H1 (cell line): ENCODE results near the gene DTNB. TPM values are rescaled to one million over a fixed set of nuclear protein-coding genes. Genes with fewer than 3 reads are reported as not detected.

ENCODE experiments used
- CHD1 ChIP-seq: IDR thresholded peaks from 2 replicates; pipeline ENCODE4 v1.6.1; 2012; ENCODE audit warnings: low read depth, low read length, improper control_type of control experiment
- CHD2 ChIP-seq: IDR thresholded peaks from 2 replicates; pipeline ENCODE4 v1.6.1; 2012; ENCODE audit warnings: low read length, improper control_type of control experiment
- KDM4A ChIP-seq: IDR thresholded peaks from one replicate; pipeline ENCODE4 v1.7.1; 2012; ENCODE audit warnings: low read depth, mild to moderate bottlenecking, moderate library complexity, low read length, inconsistent platforms; ENCODE audit not compliant: severe bottlenecking
- MAFK ChIP-seq: IDR thresholded peaks from 2 replicates; pipeline ENCODE4 v1.6.1; 2012; ENCODE audit warnings: low read depth, mild to moderate bottlenecking, improper control_type of control experiment, low read length
- NANOG ChIP-seq: IDR thresholded peaks from 2 replicates; pipeline ENCODE4 v1.6.1; 2011; ENCODE audit warnings: low read length, low read depth, mild to moderate bottlenecking, inconsistent platforms; ENCODE audit not compliant: insufficient read depth, poor library complexity, severe bottlenecking
- PHF8 ChIP-seq: fragments of 200-600 bp; sonication (generic); conservative IDR thresholded peaks from 2 replicates; pipeline ENCODE4 v1.7.1; 2012; ENCODE audit warnings: low read depth, mild to moderate bottlenecking, inconsistent platforms, low read length, moderate library complexity
- SP1 ChIP-seq: IDR thresholded peaks from 2 replicates; pipeline ENCODE4 v1.6.1; 2011; ENCODE audit warnings: low read depth, low read length
- YY1 ChIP-seq: IDR thresholded peaks from 2 replicates; pipeline ENCODE4 v1.6.1; 2011; ENCODE audit warnings: low read depth, mild to moderate bottlenecking, low read length
- polyA plus RNA-seq, 7 experiments: library from polyadenylated mRNA; depleted of rRNA in 3 of 7; stranded (reverse) in 5 of 7; unstranded in 2 of 7; fragments of >200 nt in 5 of 7; fragments of 200-250 nt in 2 of 7; gene quantifications; 1 replicate in 5 of 7; 2 replicates in 1 of 7; 4 replicates in 1 of 7; pipeline versions ENCODE4 v1.2.1 to v1.2.3, GENCODE V29; 2011 to 2013; ENCODE audit warnings: missing spikeins in 2 of 7, mixed read lengths in 2 of 7
- total RNA-seq: library from RNA; stranded (reverse); fragmentation: NEBNext Ultra II Directional; extraction: Animal tissue kit (Norgen Biotek cat#: 25700); gene quantifications from 2 replicates; pipeline ENCODE4 v1.2.1, GENCODE V29; 2021

Gene DTNB
- total and polyA plus RNA-seq, 2 of the 8 experiments (the other 6 are each of a cell fraction or from before 2014, with no cell fraction given), result 39.6 to 49.5 TPM

DNA sequence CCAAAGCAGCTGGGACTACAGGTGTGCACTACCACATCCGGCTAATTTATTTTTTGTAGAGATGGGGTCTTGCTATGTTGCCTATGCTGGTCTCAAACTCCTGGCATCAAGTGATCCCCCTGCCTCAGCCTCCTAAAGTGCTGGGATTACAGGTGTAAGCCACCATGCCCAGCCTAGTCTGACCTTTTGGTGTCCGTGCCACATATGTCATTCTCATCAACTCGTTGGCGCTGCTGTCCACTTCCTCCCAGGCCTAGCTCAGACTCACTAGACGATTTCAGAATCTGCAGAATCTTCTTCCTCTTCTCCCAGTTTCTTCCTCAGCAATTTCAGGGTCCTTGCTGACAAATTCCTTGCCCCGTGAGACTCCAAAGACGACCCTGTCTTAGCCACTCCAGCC lies 291.9 kb downstream of the DTNB start (continued):
- TF ChIP-seq PHF8 (no peak), KDM4A (no peak), NANOG (no peak), CHD2 (no peak), CHD1 (no peak), YY1 (no peak), MAFK (no peak), SP1 (no peak)
